ENCODE data around the gene RGS3. TPM values are rescaled to one million over a fixed set of nuclear protein-coding genes. Genes with fewer than 3 reads are reported as not detected.

Gene RGS3
- total and polyA plus RNA-seq, 10 of the 15 experiments (the other 5 are each of a cell fraction or from before 2014, with no cell fraction given), result 2.9 to 138 (median 28.8) TPM

GRCh38 chr9:113592876-113593575, 129.5 kb downstream of the RGS3 start:
- no peak for TF ChIP-seq CUX1 (IDR thresholded peaks at IDR 0.05; ENCODE audit: insufficient replicate concordance, low read depth, low read length)
- no peak for TF ChIP-seq CHD4 (IDR thresholded peaks at IDR 0.05)
- no peak for TF ChIP-seq ZNF384 (IDR thresholded peaks at IDR 0.05; ENCODE audit: borderline replicate concordance, low read depth, low read length)
- TF ChIP-seq JUNB (IDR thresholded peaks at IDR 0.05), result peak; percentile 73
- no peak for TF ChIP-seq SMC3 (IDR thresholded peaks at IDR 0.05; ENCODE audit: borderline replicate concordance, low read length)
- TF ChIP-seq EED (IDR thresholded peaks at IDR 0.05; ENCODE audit: low read depth), result 0 out of 2 replicates have a peak, but pooled peaks have one; percentile 5
- TF ChIP-seq ZBTB11 (CRISPR knock-in tag; IDR thresholded peaks at IDR 0.05), result no peak
- TF ChIP-seq NFIC (IDR thresholded peaks at IDR 0.05; ENCODE audit: low read depth, low read length), result 0 out of 2 replicates have a peak, but pooled peaks have one; percentile 25
- peaks cover 29% of the 10 kb centered on the region for H3K4me1 ChIP-seq (ENCODE audit: control insufficient read depth, insufficient read depth, low read length)
- H3K4me2 ChIP-seq (ENCODE audit: control insufficient read depth, insufficient read depth), result peak overlapping the region; percentile 82
- no TSS peak for BruUV-seq (replicated peaks)
- SMC1A ChIA-PET (ENCODE audit: uncharacterized antibody, unreplicated experiment), result interaction anchor here (0.5 to 12.4 kb wide), 14 partner anchors 8 to 1423 kb away, joined by 3 to 270 read pairs (median 6); no protein-coding TSS in a partner anchor
- H3K9me3 ChIP-seq (replicated peaks; ENCODE audit: control insufficient read depth, insufficient read depth, low read length), result no peaks in the 10 kb centered on the region
- intact Hi-C loops (cut with micrococcal nuclease; ENCODE audit: unreplicated experiment) (no loop called here), in situ Hi-C loops (cut with MboI) (no loop called here)
- CTCF ChIA-PET, result interaction anchor here (0.8 to 18.0 kb wide), 23 partner anchors 10 to 318 kb away, joined by 3 to 565 read pairs (median 6); partner anchors contain the start of genes ALAD, CDC26 and PRPF4
- RAD21 ChIA-PET (ENCODE audit: unreplicated experiment), result interaction anchor here (0.6 to 11.4 kb wide), 14 partner anchors 9 to 409 kb away, joined by 3 to 290 read pairs (median 4); partner anchors contain the start of genes C9orf43, CDC26, POLE3 and PRPF4
- DNase-seq (ENCODE audit: low read depth, low spot score), result no peak
- 47% methylated on average over 6 of the region's 6 CpGs for WGBS (ENCODE audit: insufficient coverage, insufficient replicate concordance, low lambda C conversion rate, missing lambda C conversion rate)
- H4K20me1 ChIP-seq (ENCODE audit: control insufficient read depth, insufficient read depth), result no peaks in the 10 kb centered on the region; the same call in 1 of the 2 replicates
- peaks cover 12 to 19% of the 10 kb centered on the region in 2 experiments; a peak in 3 of 4 replicates for H3K36me3 ChIP-seq (ENCODE audit: control insufficient read depth in 2 of 2, insufficient read depth in 2 of 2, low read length in 1 of 2)
- H3K9ac ChIP-seq (ENCODE audit: control insufficient read depth, insufficient read depth, low read length), result peak overlapping the region; percentile 36; the same call in 1 of the 2 replicates
- no peak overlapping the region for H2AFZ ChIP-seq (ENCODE audit: control insufficient read depth, low read depth, low read length)
- no peak for FAIRE-seq
- no peaks in the 10 kb centered on the region for H3K79me2 ChIP-seq (ENCODE audit: control insufficient read depth, insufficient read depth, low read length)
- H3K27ac ChIP-seq (ENCODE audit: control insufficient read depth, insufficient read depth), result peak overlapping the region; percentile 54
- POLR2A ChIA-PET, result interaction anchor here (1.0 to 2.3 kb wide), 5 partner anchors 9 to 71 kb away, joined by 3 to 7 read pairs (median 6); no protein-coding TSS in a partner anchor
- H3K27me3 ChIP-seq (replicated peaks in 1 of 2; ENCODE audit: control insufficient read depth in 2 of 2, insufficient read depth in 2 of 2, low read length in 1 of 2), result no peaks in the 10 kb centered on the region
- peak; percentile 5 for ATAC-seq
- H3K4me3 ChIP-seq, result peak overlapping the region; percentile 16; the same call in 1 of the 2 replicates

All from GM12878 (cell line).